HUES64 (cell line): ENCODE measurements around the gene FCHSD2.
"Not testable (repeated sequence)": the region's sequence is repeated elsewhere in the genome, so short reads cannot be mapped to it uniquely, and the experiment has no call there.

Source experiments
- H3K27ac ChIP-seq: 2 replicates; pipeline ENCODE4 v1.7.0; 2013; ENCODE audit warnings: low read depth, low read length, inconsistent platforms
- H3K27me3 ChIP-seq: 2 replicates; pipeline ENCODE4 v1.6.1; 2013; ENCODE audit warnings: mild to moderate bottlenecking, low read length; ENCODE audit not compliant: insufficient read depth
- H3K36me3 ChIP-seq: 2 replicates; pipeline ENCODE4 v1.6.1; 2013; ENCODE audit warnings: mild to moderate bottlenecking, low read length; ENCODE audit not compliant: insufficient read depth
- H3K4me1 ChIP-seq: 2 replicates; pipeline ENCODE4 v1.6.1; 2013; ENCODE audit warnings: mild to moderate bottlenecking, low read length, moderate library complexity; ENCODE audit not compliant: insufficient read depth
- H3K4me3 ChIP-seq: 2 replicates; pipeline ENCODE4 v1.5.1; 2013; ENCODE audit warnings: mild to moderate bottlenecking, low read length, moderate library complexity
- H3K9ac ChIP-seq: 2 replicates; pipeline ENCODE4 v1.6.1; 2013; ENCODE audit warnings: mild to moderate bottlenecking, low read depth, low read length
- H3K9me3 ChIP-seq: 2 replicates; pipeline ENCODE4 v1.6.1; 2013; ENCODE audit warnings: low read depth, low read length; ENCODE audit not compliant: insufficient read depth
- WGBS: fragments of 150-250, 120-280 bp; methylation state at CpG from one replicate; pipeline ENCODE4 v1.1.7; 2013; ENCODE audit warnings: missing lambda C conversion rate; 5-methylcytosine and 5-hydroxymethylcytosine counted together

Gene FCHSD2

DNA sequence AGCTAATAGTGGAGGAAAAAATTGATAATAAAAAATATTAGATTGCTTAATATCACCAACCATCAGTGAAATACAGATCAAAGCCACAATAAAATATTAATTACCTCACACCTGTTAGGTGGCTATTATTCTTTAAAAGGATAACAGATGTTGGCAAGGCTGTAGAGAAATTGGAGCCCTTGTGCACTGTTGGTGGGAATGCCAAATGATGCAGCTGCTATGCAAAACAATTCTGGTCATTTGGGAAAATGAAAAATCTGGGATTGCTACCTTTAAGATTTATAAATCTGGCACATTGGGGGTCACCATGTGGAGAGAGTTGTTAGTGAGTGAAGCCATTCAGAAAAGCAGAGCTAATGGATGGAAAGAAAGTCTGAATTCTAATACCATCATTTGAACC is 143.4 kb downstream of the FCHSD2 start:
- Histone ChIP-seq H3K36me3 (no peaks in the 10 kb centered on the region), H3K4me1 (no peaks in the 10 kb centered on the region), H3K9me3 (no peaks in the 10 kb centered on the region), H3K9ac (no peak overlapping the region), H3K27me3 (no peaks in the 10 kb centered on the region), H3K4me3 (no peak overlapping the region), H3K27ac (no peak overlapping the region)

DNA sequence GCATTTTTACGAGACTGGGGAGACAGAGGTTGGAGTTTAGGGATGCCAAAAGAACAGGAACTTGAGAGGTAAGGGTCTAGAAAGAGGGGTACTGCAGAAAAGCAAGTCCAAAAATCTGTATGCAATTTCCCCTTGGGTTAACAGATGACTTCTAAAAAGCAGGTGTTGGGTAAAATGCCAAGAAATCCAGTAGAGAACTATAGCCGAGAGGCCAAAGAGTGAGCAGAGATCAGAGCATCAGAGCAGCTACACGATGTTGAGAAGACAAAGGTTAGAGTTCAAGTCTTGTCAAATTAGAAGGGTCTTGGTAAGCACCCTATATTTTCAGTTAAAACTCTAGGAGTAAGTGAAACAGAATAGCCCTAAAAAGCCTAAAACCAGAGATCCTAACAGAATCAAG is 145.2 kb downstream of the FCHSD2 start:
- WGBS, result 93% methylated on average over 3 of the region's 3 CpGs

GRCh38 chr11:72989727-72990126 is 152.4 kb downstream of the FCHSD2 start:
- H3K27me3 ChIP-seq, result no peaks in the 10 kb centered on the region
- H3K9me3 ChIP-seq, result no peaks in the 10 kb centered on the region
- H3K27ac ChIP-seq, result no peak overlapping the region
- H3K9ac ChIP-seq, result no peak overlapping the region
- H3K4me1 ChIP-seq, result peaks cover 9% of the 10 kb centered on the region; the same call in 1 of the 2 replicates
- H3K36me3 ChIP-seq, result no peaks in the 10 kb centered on the region
- 40% methylated on average over 1 of the region's 1 CpG for WGBS
- H3K4me3 ChIP-seq, result no peak overlapping the region

More for the DNA sequence above, 145.2 kb downstream of the FCHSD2 start:
- Histone ChIP-seq H3K4me1 (no peaks in the 10 kb centered on the region), H3K36me3 (no peaks in the 10 kb centered on the region), H3K9me3 (no peaks in the 10 kb centered on the region), H3K9ac (no peak overlapping the region), H3K27ac (no peak overlapping the region), H3K4me3 (no peak overlapping the region), H3K27me3 (no peaks in the 10 kb centered on the region)

DNA sequence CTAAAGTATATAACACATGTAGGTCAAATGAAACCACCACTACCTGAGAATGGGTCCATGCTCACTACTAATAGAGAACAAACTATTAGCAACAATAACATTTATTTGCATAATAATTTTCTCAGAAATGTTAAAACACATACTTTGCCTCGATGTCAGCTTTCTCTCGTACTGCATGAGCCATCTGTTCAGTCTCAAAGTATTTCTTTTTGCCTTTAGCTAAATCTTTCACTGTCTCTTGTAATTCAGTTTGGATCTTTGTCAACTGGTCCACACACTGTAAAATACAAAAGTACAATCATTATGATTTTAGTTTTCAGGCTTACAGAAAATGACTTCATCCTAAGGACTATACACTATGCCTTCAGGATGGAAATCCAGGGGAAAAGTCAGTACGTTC is 153.3 kb downstream of the FCHSD2 start:
- Histone ChIP-seq H3K4me1 (peaks cover 9% of the 10 kb centered on the region; the same call in 1 of the 2 replicates), H3K9me3 (no peaks in the 10 kb centered on the region), H3K27ac (no peak overlapping the region), H3K4me3 (no peak overlapping the region), H3K36me3 (no peaks in the 10 kb centered on the region; the same call in 1 of the 2 replicates), H3K27me3 (no peaks in the 10 kb centered on the region), H3K9ac (no peak overlapping the region)
- 91% methylated on average over 3 of the region's 3 CpGs for WGBS

DNA sequence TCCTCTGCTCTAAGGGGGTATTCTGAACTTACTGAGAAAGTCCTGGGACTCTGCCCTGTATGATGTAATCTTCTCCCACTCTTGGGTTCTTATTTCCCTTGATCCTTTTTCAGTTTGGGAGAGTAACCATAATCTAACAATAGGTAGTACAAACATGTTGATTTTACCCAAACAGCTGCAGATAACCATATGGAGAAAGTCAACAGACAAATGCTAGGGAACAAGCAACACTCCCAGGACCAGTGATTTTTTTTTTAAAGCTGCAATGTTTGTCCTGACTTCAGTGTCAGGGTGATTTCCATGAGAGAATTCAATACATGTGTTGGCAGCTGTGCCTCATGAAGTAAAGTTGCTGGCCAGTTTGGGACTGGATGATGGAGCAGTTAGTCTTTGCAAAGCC is 156.5 kb downstream of the FCHSD2 start:
- Histone ChIP-seq H3K4me3 (no peak overlapping the region), H3K27me3 (no peaks in the 10 kb centered on the region), H3K27ac (no peak overlapping the region), H3K9ac (no peak overlapping the region), H3K9me3 (no peaks in the 10 kb centered on the region), H3K36me3 (peaks cover 2% of the 10 kb centered on the region; the same call in 1 of the 2 replicates), H3K4me1 (peaks cover 15% of the 10 kb centered on the region; the same call in 1 of the 2 replicates)

- Histone ChIP-seq H3K4me3 (no peak overlapping the region), H3K27me3 (no peaks in the 10 kb centered on the region), H3K9ac (no peak overlapping the region), H3K4me1 (peaks cover 15% of the 10 kb centered on the region; the same call in 1 of the 2 replicates), H3K27ac (no peak overlapping the region), H3K36me3 (peaks cover 2% of the 10 kb centered on the region; the same call in 1 of the 2 replicates), H3K9me3 (no peaks in the 10 kb centered on the region)
- 92% methylated on average over 3 of the region's 3 CpGs for WGBS
Measured at GRCh38 chr11:72984453-72985077, 157.6 kb downstream of the FCHSD2 start.

GRCh38 chr11:72983560-72983959 is 158.6 kb downstream of the FCHSD2 start:
- peaks cover 15% of the 10 kb centered on the region; the same call in 1 of the 2 replicates for H3K4me1 ChIP-seq

DNA sequence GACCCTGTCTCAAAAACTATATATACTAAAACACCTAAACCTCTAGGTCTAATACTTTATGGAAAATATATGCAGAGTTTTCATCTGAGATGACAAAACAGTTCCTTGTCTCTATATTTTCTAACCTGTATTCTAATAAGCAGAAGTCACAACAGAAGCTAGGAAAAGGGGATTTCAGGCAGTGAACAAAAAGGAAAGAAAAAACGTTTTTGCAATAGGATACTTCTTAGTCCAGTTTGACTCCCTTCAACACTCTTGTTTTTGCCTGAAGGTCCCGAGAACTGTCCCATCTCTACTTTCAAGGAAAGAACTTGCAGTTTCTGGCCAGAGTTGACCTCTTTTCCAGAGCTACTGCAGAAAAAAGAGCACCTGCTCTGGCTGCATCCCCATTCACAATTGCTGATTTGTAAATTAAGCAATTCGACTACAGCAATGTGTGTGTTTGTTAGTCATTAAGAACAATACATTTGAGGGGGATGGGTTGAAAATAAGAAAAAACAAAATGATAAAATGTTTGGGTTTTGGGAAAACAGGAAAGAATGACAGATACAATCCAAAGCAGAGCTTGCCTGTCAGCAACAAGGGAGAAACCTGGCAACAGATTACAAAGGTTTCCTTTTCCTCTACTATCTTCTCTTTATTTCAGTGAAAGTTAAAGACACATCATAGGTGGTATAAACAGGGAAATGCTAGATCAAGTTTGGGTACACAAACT is 160.0 kb downstream of the FCHSD2 start:
- Histone ChIP-seq H3K9ac (no peak overlapping the region), H3K9me3 (no peaks in the 10 kb centered on the region), H3K4me3 (no peak overlapping the region), H3K36me3 (peaks cover 2% of the 10 kb centered on the region; the same call in 1 of the 2 replicates), H3K4me1 (peaks cover 15% of the 10 kb centered on the region; the same call in 1 of the 2 replicates), H3K27ac (no peak overlapping the region), H3K27me3 (no peaks in the 10 kb centered on the region)
- 65% methylated on average over 3 of the region's 3 CpGs for WGBS

More at GRCh38 chr11:72983560-72983959, 158.6 kb downstream of the FCHSD2 start:
- Histone ChIP-seq H3K27ac (no peak overlapping the region), H3K27me3 (no peaks in the 10 kb centered on the region), H3K36me3 (peaks cover 2% of the 10 kb centered on the region; the same call in 1 of the 2 replicates), H3K9me3 (no peaks in the 10 kb centered on the region), H3K9ac (no peak overlapping the region), H3K4me3 (no peak overlapping the region)
- 99% methylated on average over 2 of the region's 2 CpGs for WGBS

- WGBS, result 85% methylated on average over 1 of the region's 1 CpG
- H3K4me3 ChIP-seq, result no peak overlapping the region
- no peaks in the 10 kb centered on the region for H3K27me3 ChIP-seq
- no peak overlapping the region for H3K9ac ChIP-seq
- H3K36me3 ChIP-seq, result peaks cover 2% of the 10 kb centered on the region; the same call in 1 of the 2 replicates
- no peaks in the 10 kb centered on the region for H3K9me3 ChIP-seq
- H3K27ac ChIP-seq, result no peak overlapping the region
- H3K4me1 ChIP-seq, result peaks cover 15% of the 10 kb centered on the region; the same call in 1 of the 2 replicates
Measured at GRCh38 chr11:72981080-72981479, 161.0 kb downstream of the FCHSD2 start.

DNA sequence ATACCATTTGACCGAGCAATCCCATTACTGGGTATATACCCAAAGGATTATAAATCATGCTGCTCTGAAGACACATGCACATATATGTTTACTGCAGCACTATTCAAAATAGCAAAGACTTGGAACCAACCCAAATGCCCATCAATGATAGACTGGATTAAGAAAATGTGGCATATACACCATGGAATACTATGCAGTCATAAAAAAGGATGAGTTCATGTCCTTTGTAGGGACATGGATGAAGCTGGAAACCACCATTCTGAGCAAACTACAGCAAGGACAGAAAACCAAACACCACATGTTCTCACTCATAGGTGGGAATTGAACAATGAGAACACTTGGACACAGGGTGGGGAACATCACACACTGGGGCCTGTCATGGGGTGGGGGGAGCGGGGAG is 164.3 kb downstream of the FCHSD2 start:
- H3K9me3 ChIP-seq, H3K27me3 ChIP-seq, H3K27ac ChIP-seq, H3K4me3 ChIP-seq, H3K36me3 ChIP-seq, H3K9ac ChIP-seq, H3K4me1 ChIP-seq: not testable (repeated sequence)
- 100% methylated on average over 2 of the region's 2 CpGs for WGBS

DNA sequence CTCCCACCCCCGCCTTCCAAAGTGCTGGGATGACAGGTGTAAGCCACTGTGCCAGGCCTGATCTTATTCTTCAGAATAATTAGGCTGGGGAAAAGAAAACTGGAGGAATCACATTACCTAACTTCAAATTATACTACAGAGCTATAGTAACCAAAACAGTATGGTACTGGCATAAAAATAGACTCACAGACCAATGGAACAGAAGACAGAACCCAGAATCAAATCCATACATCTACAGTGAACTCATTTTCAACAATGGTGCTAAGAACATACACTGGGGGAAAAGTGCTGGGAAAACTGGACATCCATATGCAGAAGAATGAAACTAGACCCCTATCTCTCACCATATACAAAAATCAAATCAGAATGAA is 165.6 kb downstream of the FCHSD2 start:
- H3K9ac ChIP-seq, H3K4me3 ChIP-seq, H3K27me3 ChIP-seq, H3K27ac ChIP-seq, H3K9me3 ChIP-seq, H3K4me1 ChIP-seq, H3K36me3 ChIP-seq: not testable (repeated sequence)
- 100% methylated on average over 1 of the region's 1 CpG for WGBS
